CD4-positive, alpha-beta memory T cell (primary cell): Measurements from ENCODE around the gene ESRP2. TPM values are rescaled to one million over a fixed set of nuclear protein-coding genes. Genes with fewer than 3 reads are reported as not detected.

Experiments used
- CTCF ChIA-PET: fragments of 350-600 bp; sonication (Branson Sonifier 250); formaldehyde crosslinking; loops from one replicate; lab custom pipeline; 2021; ENCODE audit warnings: inconsistent platforms; ENCODE audit not compliant: partially characterized antibody; lab: Charles Lee
- POLR2A ChIA-PET: fragments of 350-600 bp; sonication (Branson Sonifier 250); formaldehyde crosslinking; loops from one replicate; lab custom pipeline; 2021; ENCODE audit not compliant: partially characterized antibody; lab: Charles Lee
- DNase-seq, 5 donors: peaks; one replicate each; pipeline versions ENCODE4 v3.0.0 to v3.0.0-alpha.2; 2020 to 2022; ENCODE audit warnings: mixed read lengths in 1 of 5
- H3K27ac ChIP-seq: one replicate; pipeline ENCODE4 v1.7.0; 2013; ENCODE audit warnings: low read depth, low read length
- H3K27me3 ChIP-seq: 2 replicates; pipeline ENCODE4 v1.7.0; 2013; ENCODE audit warnings: mild to moderate bottlenecking, low read length, moderate library complexity; ENCODE audit not compliant: insufficient read depth
- H3K36me3 ChIP-seq: 2 replicates; pipeline ENCODE4 v1.7.0; 2013; ENCODE audit warnings: mild to moderate bottlenecking, low read length, moderate library complexity; ENCODE audit not compliant: insufficient read depth
- H3K4me1 ChIP-seq: 2 replicates; pipeline ENCODE4 v1.7.0; 2013; ENCODE audit warnings: mild to moderate bottlenecking, low read length, moderate library complexity; ENCODE audit not compliant: insufficient read depth
- H3K4me3 ChIP-seq, 2 donors: one replicate each; pipeline ENCODE4 v1.7.0; 2013; ENCODE audit warnings: low read length in 2 of 2, mild to moderate bottlenecking in 1 of 2
- H3K9me3 ChIP-seq, 2 donors: one replicate each; pipeline ENCODE4 v1.7.0; 2013; ENCODE audit warnings: low read length in 2 of 2, control low read depth in 1 of 2; ENCODE audit not compliant: control insufficient read depth in 1 of 2
- H3K27ac Mint-ChIP-seq, 7 donors: one replicate each; pipeline ENCODE4 v1.8.0; 2020 to 2021; ENCODE audit warnings: mixed read lengths in 7 of 7, mild to moderate bottlenecking in 6 of 7, inconsistent platforms in 3 of 7, moderate library complexity in 3 of 7
- H3K27me3 Mint-ChIP-seq, 2 donors: one replicate each; pipeline ENCODE4 v1.8.0; 2020 to 2021; ENCODE audit warnings: mixed read lengths in 2 of 2
- H3K36me3 Mint-ChIP-seq, 2 donors: one replicate each; pipeline ENCODE4 v1.8.0; 2020 to 2021; ENCODE audit warnings: mixed read lengths in 2 of 2, inconsistent platforms in 1 of 2, mild to moderate bottlenecking in 1 of 2
- H3K4me1 Mint-ChIP-seq, 4 donors: one replicate each; pipeline ENCODE4 v1.8.0; 2020 to 2021; ENCODE audit warnings: mixed read lengths in 4 of 4, mild to moderate bottlenecking in 1 of 4
- H3K4me3 Mint-ChIP-seq, 8 donors: one replicate each; pipeline ENCODE4 v1.8.0; 2020 to 2021; ENCODE audit warnings: mixed read lengths in 8 of 8, mild to moderate bottlenecking in 7 of 8, moderate library complexity in 6 of 8, inconsistent platforms in 3 of 8
- H3K9me3 Mint-ChIP-seq, 8 donors: one replicate each; pipeline ENCODE4 v1.8.0; 2020 to 2021; ENCODE audit warnings: mixed read lengths in 8 of 8, mild to moderate bottlenecking in 5 of 8, inconsistent platforms in 3 of 8, moderate library complexity in 1 of 8
- intact Hi-C: fragments of 100-400 bp; cut with micrococcal nuclease; formaldehyde crosslinking; loops from one replicate; pipeline ENCODE4 v1.15.1; 2023
- polyA plus RNA-seq, 2 donors: library from polyadenylated mRNA; unstranded; fragments of 300-500 nt; fragmentation: Illumina TruSeq; gene quantifications; one replicate each; pipeline ENCODE4 v1.2.3, GENCODE V29; 2021
- total RNA-seq, 2 experiments: library from RNA; stranded (reverse); gene quantifications; one replicate each; pipeline ENCODE4 v1.2.3, GENCODE V29; 2021

Gene ESRP2
- total and polyA plus RNA-seq, 4 experiments from 2014 or later = 0.14 to 0.64 (median 0.26) TPM; not detected in 1

GRCh38 chr16:68273459-68273858, 37.5 kb upstream of the ESRP2 start:
- Histone ChIP-seq H3K27me3 (no peaks in the 10 kb centered on the region), H3K27ac (peak overlapping the region; percentile 55), H3K36me3 (peaks cover 4% of the 10 kb centered on the region), H3K4me3 (peak overlapping the region; percentile 4 to 6), H3K4me1 (peaks cover 86% of the 10 kb centered on the region), H3K9me3 (no peaks in the 10 kb centered on the region)
- peaks cover 44 to 53% of the 10 kb centered on the region in 2 donors for H3K36me3 Mint-ChIP-seq
- no peaks in the 10 kb centered on the region for H3K27me3 Mint-ChIP-seq
- peak overlapping the region; percentile 84 to 98 (median 95) for H3K27ac Mint-ChIP-seq
- no peaks in the 10 kb centered on the region for H3K9me3 Mint-ChIP-seq
- POLR2A ChIA-PET = interaction anchor here (0.8 to 44.5 kb wide), 8 partner anchors 9 to 473 kb away, joined by 3 to 1508 read pairs (median 8); partner anchors contain the start of genes PLA2G15, PRMT7, SLC7A6 and SLC7A6OS
- CTCF ChIA-PET = interaction anchor here (1.3 to 25.3 kb wide), 6 partner anchors 11 to 56 kb away, joined by 3 to 680 read pairs (median 8); partner anchors contain the start of genes PRMT7, SLC7A6 and SLC7A6OS
- peak overlapping the region; percentile 68 to 96 (median 76) for H3K4me3 Mint-ChIP-seq
- no peak for DNase-seq
- intact Hi-C loops = loop anchor here (1.0 kb wide), 2 partner anchors 8 to 9 kb away; partner anchors contain the start of gene SLC7A6
- peaks cover 55 to 89% (median 70%) of the 10 kb centered on the region in 4 donors for H3K4me1 Mint-ChIP-seq

- peak; percentile 75 to 85 (median 78) for DNase-seq
- Histone ChIP-seq H3K4me3 (peak overlapping the region; percentile 4 to 6), H3K9me3 (no peaks in the 10 kb centered on the region), H3K27me3 (no peaks in the 10 kb centered on the region), H3K36me3 (peaks cover 4% of the 10 kb centered on the region), H3K4me1 (peaks cover 94% of the 10 kb centered on the region), H3K27ac (peak overlapping the region; percentile 55)
- Mint-ChIP-seq H3K9me3 (no peaks in the 10 kb centered on the region), H3K27me3 (no peaks in the 10 kb centered on the region), H3K27ac (peak overlapping the region; percentile 84 to 98 (median 95)), H3K4me3 (peak overlapping the region; percentile 68 to 96 (median 76)), H3K4me1 (peaks cover 60 to 94% (median 78%) of the 10 kb centered on the region in 4 donors), H3K36me3 (peaks cover 49 to 59% of the 10 kb centered on the region in 2 donors)
- intact Hi-C loops = loop anchor here (1.0 kb wide), 2 partner anchors 8 to 9 kb away; partner anchors contain the start of gene SLC7A6
- ChIA-PET POLR2A (interaction anchor here (0.8 to 44.5 kb wide), 10 partner anchors 8 to 472 kb away, joined by 3 to 1508 read pairs (median 4); partner anchors contain the start of genes NFATC3, PLA2G15, PRMT7 and SLC7A6), CTCF (interaction anchor here (0.7 to 25.3 kb wide), 7 partner anchors 10 to 57 kb away, joined by 3 to 680 read pairs (median 8); partner anchors contain the start of genes PRMT7, SLC7A6 and SLC7A6OS)
These were observed 36.7 kb upstream of the ESRP2 start for GRCh38 chr16:68272507-68273209.

GRCh38 chr16:68270353-68270752, 34.4 kb upstream of the ESRP2 start:
- ChIA-PET POLR2A (interaction anchor here (0.7 to 44.5 kb wide), 3 partner anchors 24 to 270 kb away, joined by 3 to 1508 read pairs (median 4); partner anchors contain the start of genes PRMT7 and SLC7A6OS), CTCF (interaction anchor here (3.8 to 25.3 kb wide), 2 partner anchors 22 to 58 kb away, joined by 15 to 680 read pairs; no protein-coding TSS in a partner anchor)
- H3K27me3 Mint-ChIP-seq = no peaks in the 10 kb centered on the region
- H3K4me3 Mint-ChIP-seq = peak overlapping the region in 5 of 8 donors; percentile 5 to 53 (median 22)
- intact Hi-C loops = no loop called here
- Histone ChIP-seq H3K4me1 (peaks cover 99% of the 10 kb centered on the region), H3K36me3 (peaks cover 4% of the 10 kb centered on the region), H3K4me3 (no peak overlapping the region), H3K27me3 (no peaks in the 10 kb centered on the region), H3K9me3 (no peaks in the 10 kb centered on the region), H3K27ac (peak overlapping the region; percentile 55)
- H3K9me3 Mint-ChIP-seq = peaks cover 0 to under 1% (median 0%) of the 10 kb centered on the region in 8 donors
- H3K27ac Mint-ChIP-seq = peak overlapping the region; percentile 84 to 99 (median 97)
- H3K4me1 Mint-ChIP-seq = peaks cover 60 to 96% (median 77%) of the 10 kb centered on the region in 4 donors
- H3K36me3 Mint-ChIP-seq = peaks cover 44 to 55% of the 10 kb centered on the region in 2 donors
- DNase-seq = no peak

- Mint-ChIP-seq H3K4me1 (peaks cover 59 to 95% (median 76%) of the 10 kb centered on the region in 4 donors), H3K9me3 (peaks cover 0 to 6% (median 0%) of the 10 kb centered on the region in 8 donors), H3K36me3 (peaks cover 44 to 60% of the 10 kb centered on the region in 2 donors), H3K27me3 (no peaks in the 10 kb centered on the region), H3K27ac (peak overlapping the region; percentile 84 to 99 (median 97)), H3K4me3 (peak overlapping the region in 5 of 8 donors; percentile 5 to 66 (median 47))
- ChIA-PET POLR2A (interaction anchor here (0.6 to 44.5 kb wide), 2 partner anchors 26 to 656 kb away, joined by 3 to 1508 read pairs; partner anchors contain the start of genes PRMT7 and SLC7A6OS), CTCF (interaction anchor here (1.0 to 25.3 kb wide), 3 partner anchors 9 to 59 kb away, joined by 3 to 680 read pairs (median 15); no protein-coding TSS in a partner anchor)
- H3K9me3 ChIP-seq = no peaks in the 10 kb centered on the region
- no peak for DNase-seq
- H3K4me1 ChIP-seq = peaks cover 93% of the 10 kb centered on the region
- intact Hi-C loops = no loop called here
- H3K27me3 ChIP-seq = no peaks in the 10 kb centered on the region
- peaks cover under 1% of the 10 kb centered on the region for H3K36me3 ChIP-seq
- no peak overlapping the region for H3K4me3 ChIP-seq
- peak overlapping the region; percentile 55 for H3K27ac ChIP-seq
These were observed 33.9 kb upstream of the ESRP2 start for GRCh38 chr16:68269793-68270192.

- no peak overlapping the region for H3K4me3 ChIP-seq
- H3K4me1 ChIP-seq = peaks cover 84% of the 10 kb centered on the region
- Mint-ChIP-seq H3K4me3 (peak overlapping the region; percentile 39 to 69 (median 53)), H3K9me3 (peaks cover 0 to 9% (median 0%) of the 10 kb centered on the region in 8 donors), H3K27ac (peak overlapping the region; percentile 84 to 98 (median 94)), H3K27me3 (no peaks in the 10 kb centered on the region), H3K36me3 (peaks cover 26 to 49% of the 10 kb centered on the region in 2 donors), H3K4me1 (peaks cover 46 to 91% (median 66%) of the 10 kb centered on the region in 4 donors)
- intact Hi-C loops = no loop called here
- CTCF ChIA-PET = interaction anchor here (3.8 to 25.3 kb wide), 2 partner anchors 24 to 61 kb away, joined by 15 to 680 read pairs; no protein-coding TSS in a partner anchor
- DNase-seq = no peak
- peak overlapping the region; percentile 55 for H3K27ac ChIP-seq
- no peaks in the 10 kb centered on the region for H3K36me3 ChIP-seq
- no peaks in the 10 kb centered on the region for H3K9me3 ChIP-seq
- no peaks in the 10 kb centered on the region for H3K27me3 ChIP-seq
- POLR2A ChIA-PET = interaction anchor here (7.8 to 44.5 kb wide), 2 partner anchors 6 to 28 kb away, joined by 141 to 1508 read pairs; partner anchors contain the start of genes PRMT7 and SLC7A6OS
These were observed 31.9 kb upstream of the ESRP2 start for GRCh38 chr16:68267612-68268405.
